Measurements from ENCODE around the gene PCK2. TPM values are rescaled to one million over a fixed set of nuclear protein-coding genes. Genes with fewer than 3 reads are reported as not detected.
"Not testable (repeated sequence)": the region's sequence is repeated elsewhere in the genome, so short reads cannot be mapped to it uniquely, and the experiment has no call there.

PCK2 gene
- total RNA-seq (1 to 10 TPM; 3.9 to 5.1 TPM), polyA plus RNA-seq (ENCODE audit: insufficient read length in 2 of 2) (1 to 10 TPM; 6.6 to 7.0 TPM)
- long read RNA-seq, donor 1, partial matches to known transcripts: 0 of 2 reads
- long read RNA-seq, donor 1, other reads (novel, unspliced or antisense): 0 of 2 reads
- long read RNA-seq, donor 2: 0 reads
- long read RNA-seq, donor 3: 0 reads
- long read RNA-seq, donor 4, partial matches to known transcripts: 0 of 1 reads
- long read RNA-seq, donor 4, other reads (novel, unspliced or antisense): 0 of 1 reads

- Histone ChIP-seq H3K27me3 (ENCODE audit: control insufficient read depth, insufficient read depth, low read length) (no peaks in the 10 kb centered on the region), H3K36me3 (ENCODE audit: control insufficient read depth, insufficient read depth, low read length) (peaks cover 9% of the 10 kb centered on the region), H3K4me3 (ENCODE audit: low read depth, low read length) (peak within 1 kb of the TSS; percentile 65), H3K9me3 (ENCODE audit: control insufficient read depth, insufficient read depth, low read length) (no peaks in the 10 kb centered on the region), H3K27ac (ENCODE audit: low read depth, low read length) (peak within 1 kb of the TSS; percentile 42), H3K4me1 (ENCODE audit: control insufficient read depth, insufficient read depth, low read length) (peaks cover 35% of the 10 kb centered on the region)
- DNase-seq (ENCODE audit: low read depth in 4 of 6, low spot score in 6 of 6): peak in 2 of 6 donors; percentile 80 to 86
- WGBS (ENCODE audit: insufficient coverage): 0% methylated on average over 64 of the region's 68 CpGs
These were observed at the start of gene PCK2 for GRCh38 chr14:24093901-24094840. PCK2 (plus strand) TSS chr14:24094311; CDS start chr14:24094406, 95 bp downstream.

GRCh38 chr14:24049002-24049401 is 45.1 kb upstream of the PCK2 start:
- not testable (repeated sequence) for H3K27ac ChIP-seq (ENCODE audit: low read depth, low read length); H3K9me3 ChIP-seq (ENCODE audit: control insufficient read depth, insufficient read depth, low read length); H3K36me3 ChIP-seq (ENCODE audit: control insufficient read depth, insufficient read depth, low read length); DNase-seq (ENCODE audit: low read depth in 4 of 6, low spot score in 6 of 6); H3K27me3 ChIP-seq (ENCODE audit: control insufficient read depth, insufficient read depth, low read length); H3K4me3 ChIP-seq (ENCODE audit: low read depth, low read length)
- WGBS (ENCODE audit: insufficient coverage): no CpG with 5 or more reads among the region's 2 CpGs
- peaks cover 23% of the 10 kb centered on the region for H3K4me1 ChIP-seq (ENCODE audit: control insufficient read depth, insufficient read depth, low read length)

- H3K27ac ChIP-seq (ENCODE audit: low read depth, low read length); DNase-seq (ENCODE audit: low read depth in 4 of 6, low spot score in 6 of 6); H3K4me3 ChIP-seq (ENCODE audit: low read depth, low read length); H3K27me3 ChIP-seq (ENCODE audit: control insufficient read depth, insufficient read depth, low read length); H3K9me3 ChIP-seq (ENCODE audit: control insufficient read depth, insufficient read depth, low read length): not testable (repeated sequence)
- peaks cover 25% of the 10 kb centered on the region for H3K4me1 ChIP-seq (ENCODE audit: control insufficient read depth, insufficient read depth, low read length)
- WGBS (ENCODE audit: insufficient coverage): no CpG with 5 or more reads among the region's 8 CpGs
- peaks cover 24% of the 10 kb centered on the region for H3K36me3 ChIP-seq (ENCODE audit: control insufficient read depth, insufficient read depth, low read length)
These were observed 43.4 kb upstream of the PCK2 start for GRCh38 chr14:24050753-24051152.

- Histone ChIP-seq H3K36me3 (ENCODE audit: control insufficient read depth, insufficient read depth, low read length) (peaks cover 29% of the 10 kb centered on the region), H3K4me1 (ENCODE audit: control insufficient read depth, insufficient read depth, low read length) (peaks cover 25% of the 10 kb centered on the region), H3K27ac (ENCODE audit: low read depth, low read length) (no peak overlapping the region), H3K27me3 (ENCODE audit: control insufficient read depth, insufficient read depth, low read length) (no peaks in the 10 kb centered on the region), H3K9me3 (ENCODE audit: control insufficient read depth, insufficient read depth, low read length) (no peaks in the 10 kb centered on the region), H3K4me3 (ENCODE audit: low read depth, low read length) (peak overlapping the region; percentile 52)
- WGBS (ENCODE audit: insufficient coverage): 3% methylated on average over 12 of the region's 20 CpGs
- peak in 3 of 6 donors; percentile 9 to 69 (median 63) for DNase-seq (ENCODE audit: low read depth in 4 of 6, low spot score in 6 of 6)
These were observed 42.8 kb upstream of the PCK2 start for GRCh38 chr14:24051176-24051788.

GRCh38 chr14:24051789-24052655 is 42.1 kb upstream of the PCK2 start, which contains the start of gene CARMIL3:
CARMIL3 (plus strand) TSS chr14:24052009; CDS start chr14:24052154, 145 bp downstream.
- peak within 1 kb of the TSS; percentile 68 for H3K4me3 ChIP-seq (ENCODE audit: low read depth, low read length)
- WGBS (ENCODE audit: insufficient coverage): under 1% methylated on average over 90 of the region's 92 CpGs
- peak; percentile 62 to 95 (median 77) for DNase-seq (ENCODE audit: low read depth in 4 of 6, low spot score in 6 of 6)
- H3K9me3 ChIP-seq (ENCODE audit: control insufficient read depth, insufficient read depth, low read length): no peaks in the 10 kb centered on the region
- no peak within 1 kb of the TSS for H3K27ac ChIP-seq (ENCODE audit: low read depth, low read length)
- peaks cover 25% of the 10 kb centered on the region for H3K4me1 ChIP-seq (ENCODE audit: control insufficient read depth, insufficient read depth, low read length)
- peaks cover 36% of the 10 kb centered on the region for H3K36me3 ChIP-seq (ENCODE audit: control insufficient read depth, insufficient read depth, low read length)
- no peaks in the 10 kb centered on the region for H3K27me3 ChIP-seq (ENCODE audit: control insufficient read depth, insufficient read depth, low read length)

- peaks cover 25% of the 10 kb centered on the region for H3K4me1 ChIP-seq (ENCODE audit: control insufficient read depth, insufficient read depth, low read length)
- no peaks in the 10 kb centered on the region for H3K27me3 ChIP-seq (ENCODE audit: control insufficient read depth, insufficient read depth, low read length)
- peak overlapping the region; percentile 68 for H3K4me3 ChIP-seq (ENCODE audit: low read depth, low read length)
- H3K27ac ChIP-seq (ENCODE audit: low read depth, low read length): no peak overlapping the region
- no peaks in the 10 kb centered on the region for H3K9me3 ChIP-seq (ENCODE audit: control insufficient read depth, insufficient read depth, low read length)
- WGBS (ENCODE audit: insufficient coverage): 54% methylated on average over 17 of the region's 20 CpGs
- no peak for DNase-seq (ENCODE audit: low read depth in 4 of 6, low spot score in 6 of 6)
- H3K36me3 ChIP-seq (ENCODE audit: control insufficient read depth, insufficient read depth, low read length): peaks cover 45% of the 10 kb centered on the region
These were observed 41.2 kb upstream of the PCK2 start for GRCh38 chr14:24052656-24053547.

- 81% methylated on average over 9 of the region's 10 CpGs for WGBS (ENCODE audit: insufficient coverage)
- Histone ChIP-seq H3K4me1 (ENCODE audit: control insufficient read depth, insufficient read depth, low read length) (peaks cover 33% of the 10 kb centered on the region), H3K4me3 (ENCODE audit: low read depth, low read length) (no peak overlapping the region), H3K27ac (ENCODE audit: low read depth, low read length) (no peak overlapping the region), H3K9me3 (ENCODE audit: control insufficient read depth, insufficient read depth, low read length) (no peaks in the 10 kb centered on the region), H3K36me3 (ENCODE audit: control insufficient read depth, insufficient read depth, low read length) (peaks cover 52% of the 10 kb centered on the region), H3K27me3 (ENCODE audit: control insufficient read depth, insufficient read depth, low read length) (no peaks in the 10 kb centered on the region)
- DNase-seq (ENCODE audit: low read depth in 4 of 6, low spot score in 6 of 6): no peak
These were observed 40.4 kb upstream of the PCK2 start for GRCh38 chr14:24053548-24054323.

GRCh38 chr14:24054324-24054641 is 39.8 kb upstream of the PCK2 start:
- H3K9me3 ChIP-seq (ENCODE audit: control insufficient read depth, insufficient read depth, low read length): no peaks in the 10 kb centered on the region
- H3K4me3 ChIP-seq (ENCODE audit: low read depth, low read length): no peak overlapping the region
- WGBS (ENCODE audit: insufficient coverage): 91% methylated on average over 5 of the region's 6 CpGs
- H3K4me1 ChIP-seq (ENCODE audit: control insufficient read depth, insufficient read depth, low read length): peaks cover 33% of the 10 kb centered on the region
- no peaks in the 10 kb centered on the region for H3K27me3 ChIP-seq (ENCODE audit: control insufficient read depth, insufficient read depth, low read length)
- no peak for DNase-seq (ENCODE audit: low read depth in 4 of 6, low spot score in 6 of 6)
- peaks cover 58% of the 10 kb centered on the region for H3K36me3 ChIP-seq (ENCODE audit: control insufficient read depth, insufficient read depth, low read length)
- no peak overlapping the region for H3K27ac ChIP-seq (ENCODE audit: low read depth, low read length)

All from spinal cord (tissue), 10 donors.